Suprapubic skin (tissue), 4 donors: Measurements from ENCODE around the gene SPDYE1.

Source experiments
- POLR2A ChIP-seq, 2 donors: fragments of 450-650 bp; IDR thresholded peaks; one replicate each; pipeline ENCODE4 v1.6.1; 2017; ENCODE audit warnings: antibody characterized with exemption in 2 of 2, mild to moderate bottlenecking in 2 of 2, moderate library complexity in 2 of 2
- POLR2AphosphoS5 ChIP-seq, 3 donors: sonication (generic); formaldehyde crosslinking; IDR thresholded peaks; one replicate each; pipeline ENCODE4 v1.6.1; 2017; ENCODE audit warnings: antibody characterized with exemption in 3 of 3

GRCh38 chr7:43954524-43955228 lies 43.0 kb upstream of the SPDYE1 start:
- no peak for TF ChIP-seq POLR2A (IDR thresholded peaks at IDR 0.05)
- no peak for TF ChIP-seq POLR2AphosphoS5 (IDR thresholded peaks at IDR 0.05)
